Activated CD8-positive, alpha-beta T cell treated with anti-CD3 and anti-CD28 coated beads for 36 hours (primary cell): Measurements from ENCODE around the gene SLC39A7. TPM values are rescaled to one million over a fixed set of nuclear protein-coding genes. Genes with fewer than 3 reads are reported as not detected.
A peak's percentile ranks its signal among the peaks of the same experiment; 100 is the strongest.

Experiments used
- ATAC-seq: fragments of 200-7000 bp; cut with Tn5 transposase; one replicate; pipeline ENCODE4 v1.10.0; 2021; ENCODE audit warnings: mild to moderate bottlenecking, moderate library complexity
- CTCF ChIA-PET: fragments of 350-600 bp; sonication (Branson Sonifier 250); formaldehyde crosslinking; loops from one replicate; lab custom pipeline; 2021; ENCODE audit warnings: antibody characterized with exemption; lab: Charles Lee
- POLR2A ChIA-PET: fragments of 350-600 bp; sonication (Branson Sonifier 250); formaldehyde crosslinking; loops from one replicate; lab custom pipeline; 2021; ENCODE audit warnings: antibody characterized with exemption; lab: Charles Lee
- DNase-seq: peaks from one replicate; pipeline ENCODE4 v3.0.0-alpha.2; 2020
- H3K27ac Mint-ChIP-seq: one replicate; pipeline ENCODE4 v1.8.0; 2021; ENCODE audit warnings: mild to moderate bottlenecking, mixed read lengths
- H3K27me3 Mint-ChIP-seq: one replicate; pipeline ENCODE4 v1.8.0; 2021; ENCODE audit warnings: mixed read lengths
- H3K36me3 Mint-ChIP-seq: one replicate; pipeline ENCODE4 v1.8.0; 2021; ENCODE audit warnings: low read depth, mixed read lengths
- H3K4me1 Mint-ChIP-seq: one replicate; pipeline ENCODE4 v1.8.0; 2021; ENCODE audit warnings: low read depth, mixed read lengths
- H3K4me3 Mint-ChIP-seq: one replicate; pipeline ENCODE4 v1.8.0; 2021; ENCODE audit warnings: mild to moderate bottlenecking, moderate library complexity, mixed read lengths
- H3K9me3 Mint-ChIP-seq: one replicate; pipeline ENCODE4 v1.8.0; 2021; ENCODE audit warnings: mixed read lengths
- intact Hi-C: fragments of 100-400 bp; cut with micrococcal nuclease; formaldehyde crosslinking; loops from one replicate; pipeline ENCODE4 v1.10.0; 2022
- total RNA-seq, 2 experiments: library from RNA; stranded (reverse); gene quantifications; one replicate each; pipeline ENCODE4 v1.2.3, GENCODE V29; 2021
- TF ChIP-seq, protein P1 (sequence below): fragments of 200-600 bp; IDR thresholded peaks from one replicate; pipeline ENCODE4 v1.8.0; 2022; ENCODE audit warnings: antibody characterized with exemption, mild to moderate bottlenecking

SLC39A7 gene, protein sequence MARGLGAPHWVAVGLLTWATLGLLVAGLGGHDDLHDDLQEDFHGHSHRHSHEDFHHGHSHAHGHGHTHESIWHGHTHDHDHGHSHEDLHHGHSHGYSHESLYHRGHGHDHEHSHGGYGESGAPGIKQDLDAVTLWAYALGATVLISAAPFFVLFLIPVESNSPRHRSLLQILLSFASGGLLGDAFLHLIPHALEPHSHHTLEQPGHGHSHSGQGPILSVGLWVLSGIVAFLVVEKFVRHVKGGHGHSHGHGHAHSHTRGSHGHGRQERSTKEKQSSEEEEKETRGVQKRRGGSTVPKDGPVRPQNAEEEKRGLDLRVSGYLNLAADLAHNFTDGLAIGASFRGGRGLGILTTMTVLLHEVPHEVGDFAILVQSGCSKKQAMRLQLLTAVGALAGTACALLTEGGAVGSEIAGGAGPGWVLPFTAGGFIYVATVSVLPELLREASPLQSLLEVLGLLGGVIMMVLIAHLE
- total RNA-seq: 10 to 100 TPM; 43.1 to 43.3 TPM

DNA sequence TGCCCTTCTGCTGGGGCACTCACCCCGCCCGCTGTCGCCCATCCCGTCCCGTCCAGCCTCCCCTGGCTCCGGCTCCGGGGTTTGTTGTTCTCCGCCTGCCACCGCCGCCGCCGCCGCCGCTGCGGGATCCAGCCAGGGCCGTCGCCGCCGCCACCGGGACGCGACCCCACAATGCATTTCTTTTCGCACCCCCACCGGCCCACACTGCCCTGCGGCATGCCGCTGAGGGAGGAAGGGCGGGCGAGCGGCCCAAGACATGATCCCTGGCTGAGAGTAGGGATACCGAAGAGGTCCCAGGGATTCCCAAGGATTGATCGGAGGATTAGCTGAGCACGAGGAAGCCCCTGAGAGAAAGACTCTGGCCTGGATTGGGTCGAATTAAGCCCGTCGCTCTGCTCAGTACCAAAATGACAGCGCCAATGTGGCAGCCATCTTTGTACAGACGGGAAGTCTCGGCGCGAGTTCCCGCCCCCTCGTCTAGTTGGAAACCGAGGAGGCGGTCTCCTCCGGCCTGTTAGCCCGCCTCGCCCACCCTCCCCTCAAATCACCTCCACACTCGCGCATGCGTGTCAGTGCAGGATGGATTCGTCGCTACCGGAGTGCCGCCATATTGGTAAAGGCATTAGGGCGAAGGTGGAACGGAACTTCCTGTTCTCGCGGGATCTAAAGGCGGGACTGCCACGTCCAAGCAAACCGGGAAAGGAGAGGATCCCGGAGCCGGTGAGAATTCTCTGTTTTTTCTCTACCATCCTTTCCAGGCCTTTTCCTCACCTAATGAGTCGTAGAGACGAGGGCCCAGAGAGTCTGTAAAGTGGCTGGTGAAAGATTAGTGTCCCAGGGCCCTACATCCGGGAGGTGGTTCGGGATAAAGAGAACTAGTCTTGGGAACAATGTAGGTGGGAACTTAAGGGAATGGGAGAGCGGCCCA lies at the start of gene SLC39A7, which contains the start of gene RXRB:
TSS of gene SLC39A7 (plus strand) at position 649 of the 928 bp plus-strand sequence. CDS start 379 bp downstream, outside the sequence.
TSS of gene RXRB (minus strand) at position 447 of the 928 bp plus-strand sequence. CDS start at position 258, 189 bp downstream.
- peak; percentile 66 for ATAC-seq
- H3K36me3 Mint-ChIP-seq: peaks cover 56% of the 10 kb centered on the region
- peak; percentile 100 for DNase-seq
- peak within 1 kb of the TSS; percentile 99 for H3K27ac Mint-ChIP-seq
- H3K27me3 Mint-ChIP-seq: no peaks in the 10 kb centered on the region
- peaks cover 61% of the 10 kb centered on the region for H3K4me1 Mint-ChIP-seq
- ChIA-PET POLR2A (interaction anchor here (0.7 to 1.5 kb wide), 6 partner anchors 9 to 77 kb away, joined by 3 to 4 read pairs (median 3); partner anchors contain the start of genes RPS18 and VPS52), CTCF (interaction anchor here (1.0 to 6.1 kb wide), 3 partner anchors 49 to 78 kb away, joined by 3 to 51 read pairs (median 6); no protein-coding TSS in a partner anchor)
- H3K9me3 Mint-ChIP-seq: no peaks in the 10 kb centered on the region
- intact Hi-C loops: no loop called here
- TF ChIP-seq, protein P1, sequence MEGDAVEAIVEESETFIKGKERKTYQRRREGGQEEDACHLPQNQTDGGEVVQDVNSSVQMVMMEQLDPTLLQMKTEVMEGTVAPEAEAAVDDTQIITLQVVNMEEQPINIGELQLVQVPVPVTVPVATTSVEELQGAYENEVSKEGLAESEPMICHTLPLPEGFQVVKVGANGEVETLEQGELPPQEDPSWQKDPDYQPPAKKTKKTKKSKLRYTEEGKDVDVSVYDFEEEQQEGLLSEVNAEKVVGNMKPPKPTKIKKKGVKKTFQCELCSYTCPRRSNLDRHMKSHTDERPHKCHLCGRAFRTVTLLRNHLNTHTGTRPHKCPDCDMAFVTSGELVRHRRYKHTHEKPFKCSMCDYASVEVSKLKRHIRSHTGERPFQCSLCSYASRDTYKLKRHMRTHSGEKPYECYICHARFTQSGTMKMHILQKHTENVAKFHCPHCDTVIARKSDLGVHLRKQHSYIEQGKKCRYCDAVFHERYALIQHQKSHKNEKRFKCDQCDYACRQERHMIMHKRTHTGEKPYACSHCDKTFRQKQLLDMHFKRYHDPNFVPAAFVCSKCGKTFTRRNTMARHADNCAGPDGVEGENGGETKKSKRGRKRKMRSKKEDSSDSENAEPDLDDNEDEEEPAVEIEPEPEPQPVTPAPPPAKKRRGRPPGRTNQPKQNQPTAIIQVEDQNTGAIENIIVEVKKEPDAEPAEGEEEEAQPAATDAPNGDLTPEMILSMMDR: no peak
- H3K4me3 Mint-ChIP-seq: peak within 1 kb of the TSS; percentile 98

DNA sequence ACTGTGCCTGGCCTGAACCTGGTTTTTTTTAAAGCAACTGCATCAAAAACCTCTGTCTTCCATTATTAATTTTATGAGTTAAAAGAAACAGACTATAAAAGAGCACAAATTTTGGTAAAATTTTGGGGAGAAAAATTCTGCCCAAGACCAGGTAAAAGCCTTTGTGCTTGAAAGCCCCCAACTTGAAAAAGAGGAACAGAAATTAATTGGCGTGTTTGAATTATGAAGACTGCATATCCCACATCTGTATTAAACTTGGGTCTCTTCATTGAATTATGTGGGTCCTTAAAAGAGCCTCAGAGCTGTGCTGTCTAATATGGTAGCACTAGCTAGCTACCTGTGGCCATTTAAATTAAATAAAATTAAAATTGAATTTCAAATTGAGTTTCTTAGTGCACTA lies 49.6 kb upstream of the SLC39A7 start:
- POLR2A ChIA-PET: no interaction called here
- H3K27me3 Mint-ChIP-seq: peaks cover 19% of the 10 kb centered on the region
- no peak overlapping the region for H3K27ac Mint-ChIP-seq
- no peaks in the 10 kb centered on the region for H3K4me1 Mint-ChIP-seq
- H3K36me3 Mint-ChIP-seq: no peaks in the 10 kb centered on the region
- no peak for ATAC-seq
- no peak for DNase-seq
- TF ChIP-seq, protein P1: no peak
- H3K4me3 Mint-ChIP-seq: no peak overlapping the region
- peaks cover 10% of the 10 kb centered on the region for H3K9me3 Mint-ChIP-seq
- intact Hi-C loops: no loop called here
- CTCF ChIA-PET: interaction anchor here (0.7 to 5.4 kb wide), 3 partner anchors 9 to 89 kb away, joined by 3 to 57 read pairs (median 31); no protein-coding TSS in a partner anchor

DNA sequence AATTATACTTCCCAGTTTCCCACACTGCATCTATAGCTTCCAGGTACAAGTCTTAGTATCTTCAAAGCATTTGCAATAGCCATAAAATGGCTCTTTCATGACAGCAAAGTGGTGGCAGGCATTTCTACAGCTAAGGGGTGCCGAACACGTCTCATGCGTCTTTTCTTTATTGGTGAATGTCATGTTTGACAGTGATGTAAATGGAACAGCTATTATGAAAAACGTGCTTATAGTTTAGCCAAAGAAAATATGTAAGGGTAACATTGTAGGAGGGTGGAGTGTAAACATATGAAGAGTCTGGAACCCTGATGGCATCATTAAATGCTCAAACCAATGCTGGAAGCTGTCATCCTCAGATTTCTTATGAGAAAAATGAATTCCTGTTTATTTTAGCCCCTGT lies 46.3 kb upstream of the SLC39A7 start:
- H3K4me3 Mint-ChIP-seq: no peak overlapping the region
- TF ChIP-seq, protein P1: no peak
- no peaks in the 10 kb centered on the region for H3K4me1 Mint-ChIP-seq
- intact Hi-C loops: no loop called here
- no peak for ATAC-seq
- H3K27ac Mint-ChIP-seq: no peak overlapping the region
- peaks cover 12% of the 10 kb centered on the region for H3K27me3 Mint-ChIP-seq
- H3K9me3 Mint-ChIP-seq: peaks cover 10% of the 10 kb centered on the region
- ChIA-PET CTCF (interaction anchor here (0.6 to 2.9 kb wide), 7 partner anchors 9 to 94 kb away, joined by 3 to 10 read pairs (median 5); no protein-coding TSS in a partner anchor), POLR2A (interaction anchor here (0.8 kb wide), 1 partner anchor 45 kb away, joined by 3 read pairs; no protein-coding TSS in a partner anchor)
- DNase-seq: no peak
- H3K36me3 Mint-ChIP-seq: no peaks in the 10 kb centered on the region

DNA sequence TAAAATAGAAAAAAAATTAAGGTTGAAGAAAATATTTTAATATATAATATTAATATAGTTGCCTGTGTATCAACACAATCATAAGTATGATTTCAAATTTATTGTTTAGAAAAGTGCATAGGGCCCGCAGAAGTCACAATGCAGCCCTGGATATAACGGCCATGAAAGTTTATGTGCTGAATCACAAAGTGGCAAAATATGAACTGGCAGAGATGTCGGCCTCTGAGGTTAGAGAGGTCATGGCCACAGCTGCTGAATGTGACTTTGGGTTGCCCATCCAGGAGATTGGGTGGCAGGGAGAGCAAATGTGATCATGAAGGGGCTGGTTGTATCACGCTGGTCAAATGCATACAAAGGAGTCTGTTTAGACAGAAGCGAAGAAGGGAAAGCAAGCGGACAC lies 44.1 kb upstream of the SLC39A7 start:
- TF ChIP-seq, protein P1: no peak
- Mint-ChIP-seq H3K27ac (no peak overlapping the region), H3K4me3 (no peak overlapping the region), H3K4me1 (peaks cover 6% of the 10 kb centered on the region), H3K9me3 (peaks cover 10% of the 10 kb centered on the region), H3K36me3 (no peaks in the 10 kb centered on the region), H3K27me3 (peaks cover 7% of the 10 kb centered on the region)
- intact Hi-C loops: no loop called here
- DNase-seq (no peak), ATAC-seq (no peak)
- CTCF ChIA-PET: interaction anchor here (1.3 to 1.6 kb wide), 4 partner anchors 9 to 92 kb away, joined by 3 to 6 read pairs (median 6); no protein-coding TSS in a partner anchor
- POLR2A ChIA-PET: no interaction called here
